GM19324 (cell line): ENCODE measurements around the gene SYT2.
"Not testable (repeated sequence)": the region's sequence is repeated elsewhere in the genome, so short reads cannot be mapped to it uniquely, and the experiment has no call there.

ENCODE experiments used
- ATAC-seq: cut with Tn5 transposase; IDR thresholded peaks from one replicate; pipeline ENCODE4 v1.9.1; 2021; ENCODE audit warnings: mild to moderate bottlenecking, moderate library complexity; ENCODE audit not compliant: unreplicated experiment, low FRiP score

Gene SYT2

GRCh38 chr1:202599669-202600431 is 110.4 kb downstream of the SYT2 start:
- no peak for ATAC-seq

GRCh38 chr1:202597090-202597761 is 113.0 kb downstream of the SYT2 start:
- ATAC-seq: no peak

DNA sequence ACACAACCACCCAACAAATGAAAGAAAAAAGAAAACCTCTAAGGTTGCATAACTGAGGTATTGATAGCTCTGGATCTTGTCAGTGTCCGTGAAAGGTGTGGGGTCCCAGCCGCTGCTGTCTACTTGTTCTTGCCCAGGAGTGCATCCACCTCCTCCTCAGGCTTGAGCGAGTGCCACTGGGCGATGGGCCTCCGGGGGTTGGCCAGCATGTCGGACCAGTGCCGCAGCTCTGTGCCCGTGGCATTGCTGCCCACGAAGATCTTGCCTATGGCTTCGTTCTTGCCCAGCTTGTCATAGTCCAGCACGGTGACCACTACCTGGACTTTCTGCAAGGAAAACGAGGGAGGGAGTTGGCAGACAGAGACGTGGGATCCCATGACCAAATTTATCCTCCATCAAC is 113.6 kb downstream of the SYT2 start:
- ATAC-seq: no peak

DNA sequence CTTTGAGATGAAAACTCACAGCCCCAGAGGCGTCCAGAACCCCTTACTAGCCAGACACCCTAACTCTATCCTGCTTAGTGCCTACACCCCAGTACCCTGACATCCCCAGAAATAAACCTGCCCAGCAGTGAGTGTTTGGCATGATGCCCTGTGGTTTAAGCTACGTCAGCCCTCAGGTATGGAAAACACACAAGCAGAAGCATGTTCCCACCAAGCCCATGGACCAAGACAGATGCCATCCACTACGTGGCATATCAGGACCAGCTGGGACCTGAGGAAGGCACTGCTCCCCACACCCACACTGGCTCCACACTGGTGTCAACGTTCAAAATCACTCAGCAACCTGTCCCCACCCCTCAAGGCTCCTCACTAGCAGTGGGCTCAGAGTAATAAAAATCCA is 116.4 kb downstream of the SYT2 start:
- ATAC-seq: no peak

DNA sequence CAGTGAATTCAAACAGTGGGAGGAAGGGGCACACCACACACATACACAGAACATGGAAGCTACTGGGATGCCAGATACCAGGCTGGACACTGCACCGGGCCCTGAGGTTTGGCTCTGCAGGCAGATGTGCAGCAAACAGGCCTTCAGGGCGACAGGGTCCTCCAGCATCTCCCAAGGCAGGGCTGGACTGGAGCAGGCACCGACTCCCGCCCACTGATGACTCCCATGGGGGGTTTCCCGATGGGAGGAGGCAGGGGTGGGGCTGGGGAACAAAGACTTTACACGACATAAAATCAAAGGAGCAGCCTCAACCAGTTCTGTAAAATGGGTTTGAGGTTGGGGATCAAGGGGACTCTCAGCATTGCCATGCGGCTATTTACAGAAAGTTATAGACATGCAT is 118.1 kb downstream of the SYT2 start:
- ATAC-seq: no peak

GRCh38 chr1:202591515-202591914 is 118.7 kb downstream of the SYT2 start:
- ATAC-seq: no peak

DNA sequence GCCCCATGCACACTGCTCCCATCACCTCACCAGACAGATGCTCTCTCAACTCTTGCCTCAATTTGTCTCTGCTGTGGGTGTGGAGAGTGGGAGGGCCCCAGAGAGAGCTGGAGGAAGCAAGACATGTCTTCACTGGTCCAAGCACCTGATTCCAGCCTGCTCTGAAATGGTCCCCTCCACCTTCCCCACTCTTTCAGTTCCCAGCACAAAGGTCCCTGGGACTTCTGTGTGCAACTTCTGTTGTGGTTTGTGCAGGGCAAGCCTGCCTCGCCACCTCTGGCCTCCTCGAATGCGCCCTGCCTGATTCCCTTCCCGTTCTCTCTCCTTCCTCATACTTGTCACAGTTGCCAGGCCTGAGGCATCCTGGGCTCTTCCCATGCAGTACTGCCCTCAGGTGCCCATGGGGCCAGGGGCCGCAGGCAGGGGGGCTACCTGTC is 119.3 kb downstream of the SYT2 start:
- ATAC-seq: no peak

DNA sequence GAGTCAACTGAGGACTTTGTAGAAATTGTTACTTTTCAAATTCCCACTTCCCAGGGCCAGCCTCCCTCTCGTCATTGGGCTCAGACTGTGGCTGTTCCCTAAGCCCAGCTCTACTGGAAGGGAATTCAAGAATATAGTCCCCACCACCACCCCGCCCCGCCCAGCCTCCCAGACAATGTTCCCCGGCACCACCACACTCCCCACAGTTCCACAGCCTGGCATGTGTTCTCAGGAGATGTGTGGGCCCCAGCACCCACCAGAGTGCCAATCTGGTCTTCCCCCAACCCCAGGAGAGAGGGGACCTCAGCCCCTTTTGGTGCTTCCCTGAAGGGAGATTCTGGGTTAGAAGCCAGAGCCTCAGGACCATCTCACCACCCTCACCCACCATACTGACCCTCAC is 120.1 kb downstream of the SYT2 start:
- no peak for ATAC-seq

- no peak for ATAC-seq
Measured at GRCh38 chr1:202589190-202589930, 120.9 kb downstream of the SYT2 start.

DNA sequence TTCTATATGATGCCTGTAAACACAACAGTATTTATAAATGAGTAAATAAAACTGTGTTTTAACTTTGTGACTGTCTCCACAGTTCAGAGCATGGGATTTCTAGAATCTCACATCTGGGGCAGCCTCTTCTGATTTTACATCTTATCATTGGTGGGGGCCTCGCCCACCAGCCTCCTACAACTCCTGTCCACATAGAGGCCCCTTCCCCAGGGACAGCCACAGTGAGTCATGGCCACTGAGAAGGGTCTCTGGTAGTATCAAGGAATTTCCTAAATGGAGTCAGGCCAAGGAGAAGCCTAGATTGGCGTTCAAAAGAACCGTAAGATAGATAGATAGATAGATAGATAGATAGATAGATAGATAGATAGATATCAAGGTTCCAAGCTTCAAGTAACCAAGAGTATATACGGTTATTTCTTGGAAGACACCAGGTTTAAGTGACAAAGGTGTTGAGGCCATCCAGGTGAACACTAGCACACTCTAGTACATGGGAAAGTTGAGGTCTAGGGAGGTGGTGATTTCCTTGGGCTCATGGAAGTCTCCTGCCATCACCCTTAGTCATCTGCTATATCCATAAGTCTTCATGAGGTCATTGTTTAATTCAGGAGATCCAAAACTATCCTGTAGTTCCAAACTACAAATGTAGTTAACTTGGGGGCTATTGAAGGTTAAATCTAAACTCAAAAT is 121.6 kb downstream of the SYT2 start:
- ATAC-seq: no peak

- ATAC-seq: no peak
Measured at GRCh38 chr1:202587859-202588485, 122.3 kb downstream of the SYT2 start.

GRCh38 chr1:202586871-202587270 is 123.4 kb downstream of the SYT2 start:
- no peak for ATAC-seq

- no peak for ATAC-seq
Measured at GRCh38 chr1:202586018-202586821, 124.0 kb downstream of the SYT2 start.

DNA sequence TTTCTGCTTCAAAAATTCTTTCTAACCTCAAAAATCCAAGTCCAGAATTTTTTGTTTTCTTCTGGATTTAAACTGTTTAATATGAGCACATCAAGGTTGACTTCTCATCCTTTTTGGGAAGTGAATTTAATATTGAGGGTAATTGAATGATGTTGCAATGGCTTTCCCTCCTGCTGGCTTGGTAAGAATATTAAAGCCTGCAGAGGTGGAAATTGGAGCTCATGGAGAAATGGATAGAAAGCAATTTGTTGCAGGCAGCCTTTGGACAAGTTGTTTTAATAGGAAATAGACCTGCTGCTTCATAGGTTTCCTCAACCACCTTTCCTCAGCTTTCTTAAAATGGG is 124.7 kb downstream of the SYT2 start:
- no peak for ATAC-seq

DNA sequence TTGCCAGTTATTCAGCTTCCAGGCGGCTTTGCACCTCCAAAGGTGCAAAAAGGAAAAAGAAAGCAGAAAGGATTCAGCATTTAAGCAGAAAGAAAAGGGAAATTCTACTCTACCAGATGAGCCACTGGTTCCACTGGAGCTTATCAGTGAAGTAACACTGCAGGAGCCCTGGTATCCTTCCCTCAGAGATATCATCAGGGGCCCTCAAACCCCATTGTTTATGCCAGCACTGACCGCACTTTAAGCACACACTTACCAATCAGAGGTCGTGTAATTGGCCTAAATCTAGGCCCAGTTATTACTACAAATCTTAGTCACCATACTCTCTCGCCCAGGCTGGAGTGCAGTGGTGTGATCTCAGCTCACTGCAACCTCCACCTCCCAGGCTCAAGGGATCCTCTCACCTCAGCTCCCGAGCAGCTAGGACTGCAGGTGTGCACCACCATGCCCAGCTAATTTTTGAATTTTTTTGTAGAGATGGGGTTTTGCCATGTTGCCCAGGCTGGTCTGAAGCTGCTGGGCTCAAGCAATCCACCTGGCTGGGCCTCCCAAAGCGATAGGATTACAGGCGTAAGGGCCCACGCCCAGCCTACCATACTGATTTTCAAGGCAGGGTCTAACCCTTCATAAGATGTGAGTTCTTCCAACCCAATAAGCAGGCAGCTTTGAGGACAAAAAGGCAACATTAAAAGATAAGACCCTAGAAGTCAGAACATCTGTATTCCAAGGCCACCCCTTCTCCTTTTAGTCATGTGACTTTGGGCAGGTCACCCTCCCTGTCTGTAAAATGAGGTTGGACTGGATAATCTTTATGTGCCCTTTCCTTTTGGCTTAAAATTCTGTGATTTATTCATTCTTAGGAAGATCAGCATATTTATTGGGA is 125.3 kb downstream of the SYT2 start:
- no peak for ATAC-seq

- not testable (repeated sequence) for ATAC-seq
Measured at GRCh38 chr1:202582350-202582749, 127.9 kb downstream of the SYT2 start.

DNA sequence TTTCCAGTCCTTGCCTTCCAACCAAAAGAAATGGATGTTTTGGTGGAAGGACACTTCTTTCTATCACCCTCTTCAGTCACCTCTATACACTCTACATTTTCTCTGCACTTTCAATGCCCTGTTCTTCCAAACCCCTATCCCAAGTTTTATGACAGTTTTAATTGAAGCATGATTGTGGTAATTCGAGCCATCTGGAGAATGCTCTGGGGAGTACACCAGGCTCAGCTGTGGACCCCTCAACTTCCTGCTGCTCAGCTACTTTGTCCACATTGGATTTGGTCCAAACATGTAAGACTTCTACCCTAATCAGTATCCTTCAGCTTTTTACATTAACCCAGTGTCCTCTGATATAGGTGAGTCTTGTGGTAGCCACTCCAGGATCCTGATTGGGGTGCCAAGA is 129.6 kb downstream of the SYT2 start:
- no peak for ATAC-seq

- no peak for ATAC-seq
Measured at GRCh38 chr1:202579806-202580205, 130.4 kb downstream of the SYT2 start.

GRCh38 chr1:202578565-202578964 is 131.7 kb downstream of the SYT2 start:
- no peak for ATAC-seq
